IMR-90 (cell line): Measurements from ENCODE around the gene CD93. TPM values are rescaled to one million over a fixed set of nuclear protein-coding genes. Genes with fewer than 3 reads are reported as not detected.

Source experiments
- ATAC-seq: fragments of 200-7000 bp; cut with Tn5 transposase; 2 replicates; pipeline ENCODE4 v1.9.1; 2020; ENCODE audit warnings: low read depth, mild to moderate bottlenecking, moderate library complexity
- BruUV-seq: library from RNA; stranded (reverse); fragments of 400-500 nt; replicated peaks from 2 replicates; lab custom pipeline; 2021; lab: Mats Ljungman, UMichigan
- CTCF ChIA-PET: fragments of 300-600 bp; formaldehyde crosslinking; extraction: SDS; loops from one replicate; lab custom pipeline; 2021; ENCODE audit warnings: antibody characterized with exemption; lab: Yijun Ruan, JAX
- POLR2A ChIA-PET: fragments of 300-600 bp; sonication (Branson Sonifier 250); formaldehyde crosslinking; loops from one replicate; lab custom pipeline; 2022; ENCODE audit warnings: antibody characterized with exemption; ENCODE audit not compliant: unreplicated experiment; lab: Charles Lee
- DNase-seq: peaks from one replicate; pipeline ENCODE4 v3.0.0; 2013
- H2AFZ ChIP-seq: replicated peaks from 2 replicates; pipeline ENCODE3; 2013; ENCODE audit warnings: low read length, mild to moderate bottlenecking; ENCODE audit not compliant: poor library complexity
- H2AK5ac ChIP-seq: 2 replicates; pipeline ENCODE4 v1.6.1; 2013; ENCODE audit warnings: low read depth, low read length, inconsistent platforms
- H2AK9ac ChIP-seq: replicated peaks from 2 replicates; pipeline ENCODE3; 2013; ENCODE audit warnings: mild to moderate bottlenecking, low read depth, low read length, moderate library complexity; ENCODE audit not compliant: poor library complexity
- H2BK120ac ChIP-seq: 2 replicates; pipeline ENCODE4 v1.6.1; 2013; ENCODE audit warnings: low read depth, low read length, inconsistent platforms
- H2BK15ac ChIP-seq: 3 replicates; pipeline ENCODE4 v1.6.1; 2013; ENCODE audit warnings: low read depth, low read length, inconsistent platforms
- H2BK20ac ChIP-seq: 2 replicates; pipeline ENCODE4 v1.6.1; 2013; ENCODE audit warnings: low read depth, mild to moderate bottlenecking, inconsistent platforms, low read length, moderate library complexity
- H2BK5ac ChIP-seq: 2 replicates; pipeline ENCODE4 v1.6.1; 2013; ENCODE audit warnings: mild to moderate bottlenecking, low read depth, low read length, inconsistent platforms; ENCODE audit not compliant: poor library complexity, severe bottlenecking
- H3K14ac ChIP-seq: replicated peaks from 2 replicates; pipeline ENCODE4 v1.6.1; 2013; ENCODE audit warnings: low read depth, low read length, inconsistent platforms
- H3K18ac ChIP-seq: 2 replicates; pipeline ENCODE4 v1.6.1; 2013; ENCODE audit warnings: low read depth, low read length, control low read depth
- H3K23ac ChIP-seq: 2 replicates; pipeline ENCODE4 v1.6.1; 2013; ENCODE audit warnings: low read depth, low read length, inconsistent platforms
- H3K27ac ChIP-seq: 2 replicates; pipeline ENCODE4 v1.5.1; 2013; ENCODE audit warnings: mild to moderate bottlenecking, control low read depth, low read length; ENCODE audit not compliant: insufficient read depth
- H3K27me3 ChIP-seq: 2 replicates; pipeline ENCODE4 v1.6.1; 2013; ENCODE audit warnings: low read length; ENCODE audit not compliant: control insufficient read depth, insufficient read depth
- H3K36me3 ChIP-seq: 2 replicates; pipeline ENCODE4 v1.6.1; 2013; ENCODE audit warnings: low read length, mixed read lengths; ENCODE audit not compliant: control insufficient read depth, insufficient read depth
- H3K4ac ChIP-seq: 2 replicates; pipeline ENCODE4 v1.6.1; 2013; ENCODE audit warnings: low read depth, low read length, inconsistent platforms
- H3K4me1 ChIP-seq: 2 replicates; pipeline ENCODE4 v1.6.1; 2013; ENCODE audit warnings: low read length, mixed read lengths; ENCODE audit not compliant: control insufficient read depth, insufficient read depth
- H3K4me2 ChIP-seq: 2 replicates; pipeline ENCODE4 v1.6.1; 2013; ENCODE audit warnings: low read depth, mild to moderate bottlenecking, control low read depth, low read length, moderate library complexity
- H3K4me3 ChIP-seq: 2 replicates; pipeline ENCODE4 v1.5.1; 2013; ENCODE audit warnings: low read depth, mild to moderate bottlenecking, control low read depth, low read length, moderate library complexity; ENCODE audit not compliant: insufficient read depth
- H3K56ac ChIP-seq: 2 replicates; pipeline ENCODE4 v1.6.1; 2013; ENCODE audit warnings: low read length, inconsistent platforms; ENCODE audit not compliant: insufficient read depth; ENCODE audit errors: extremely low read depth
- H3K79me1 ChIP-seq, 2 experiments: 2 replicates each; pipeline ENCODE4 v1.6.1; 2013; ENCODE audit warnings: low read length in 2 of 2, inconsistent platforms in 1 of 2, low read depth in 1 of 2
- H3K9ac ChIP-seq: 2 replicates; pipeline ENCODE4 v1.6.1; 2013; ENCODE audit warnings: low read depth, low read length, control low read depth
- H3K9me1 ChIP-seq: 2 replicates; pipeline ENCODE4 v1.6.1; 2013; ENCODE audit warnings: low read length, inconsistent platforms; ENCODE audit not compliant: insufficient read depth
- H3K9me3 ChIP-seq: 2 replicates; pipeline ENCODE4 v1.6.1; 2013; ENCODE audit warnings: low read length; ENCODE audit not compliant: control insufficient read depth, insufficient read depth
- H4K20me1 ChIP-seq: 2 replicates; pipeline ENCODE4 v1.6.1; 2013; ENCODE audit warnings: low read length, inconsistent platforms; ENCODE audit not compliant: insufficient read depth
- H4K5ac ChIP-seq: 2 replicates; pipeline ENCODE4 v1.6.1; 2013; ENCODE audit warnings: mild to moderate bottlenecking, low read depth, low read length, control low read depth
- H4K8ac ChIP-seq, 2 experiments: 2 replicates each; pipeline ENCODE4 v1.6.1; 2013; ENCODE audit warnings: low read depth in 2 of 2, low read length in 2 of 2, control low read depth in 1 of 2, inconsistent platforms in 1 of 2
- H4K91ac ChIP-seq: 2 replicates; pipeline ENCODE4 v1.6.1; 2013; ENCODE audit warnings: low read depth, low read length, inconsistent platforms; ENCODE audit not compliant: insufficient read depth
- BHLHE40 ChIP-seq: fragments of 150-350 bp; IDR thresholded peaks from 2 replicates; pipeline ENCODE4 v1.6.1; 2016; ENCODE audit warnings: mild to moderate bottlenecking, low read depth, low read length
- CEBPB ChIP-seq: IDR thresholded peaks from 2 replicates; pipeline ENCODE4 v1.6.1; 2012; ENCODE audit warnings: low read depth, low read length, improper control_type of control experiment
- CHD1 ChIP-seq: IDR thresholded peaks from 2 replicates; pipeline ENCODE4 v1.6.1; 2012; ENCODE audit warnings: low read depth, low read length, improper control_type of control experiment
- CTCF ChIP-seq: conservative IDR thresholded peaks from 2 replicates; pipeline ENCODE4 v1.5.1; 2012; ENCODE audit warnings: mild to moderate bottlenecking, low read depth, low read length, improper control_type of control experiment
- ELK1 ChIP-seq: fragments of 150-350 bp; IDR thresholded peaks from 2 replicates; pipeline ENCODE4 v1.6.1; 2016; ENCODE audit warnings: low read depth, mild to moderate bottlenecking, low read length, moderate library complexity, borderline replicate concordance
- MAFK ChIP-seq: IDR thresholded peaks from 2 replicates; pipeline ENCODE4 v1.6.1; 2012; ENCODE audit warnings: low read depth, low read length, improper control_type of control experiment
- MAZ ChIP-seq: IDR thresholded peaks from 2 replicates; pipeline ENCODE4 v1.6.1; 2012; ENCODE audit warnings: low read depth, mild to moderate bottlenecking, low read length, improper control_type of control experiment, moderate library complexity, borderline replicate concordance
- MXI1 ChIP-seq: IDR thresholded peaks from 2 replicates; pipeline ENCODE4 v1.6.1; 2012; ENCODE audit warnings: low read depth, mild to moderate bottlenecking, low read length, moderate library complexity, borderline replicate concordance
- NFE2L2 ChIP-seq: fragments of 150-350 bp; IDR thresholded peaks from 2 replicates; pipeline ENCODE4 v1.6.1; 2016; ENCODE audit warnings: low read depth, mild to moderate bottlenecking, low read length
- POLR2A ChIP-seq: IDR thresholded peaks from 2 replicates; pipeline ENCODE4 v1.6.1; 2012; ENCODE audit warnings: mild to moderate bottlenecking, low read depth, low read length
- RAD21 ChIP-seq: IDR thresholded peaks from 2 replicates; pipeline ENCODE4 v1.6.1; 2012; ENCODE audit warnings: low read length, improper control_type of control experiment
- RCOR1 ChIP-seq: IDR thresholded peaks from 2 replicates; pipeline ENCODE4 v1.6.1; 2012; ENCODE audit warnings: mild to moderate bottlenecking, low read length, improper control_type of control experiment; ENCODE audit not compliant: insufficient replicate concordance
- RFX5 ChIP-seq: IDR thresholded peaks from 2 replicates; pipeline ENCODE4 v1.8.0; 2012; ENCODE audit warnings: low read depth, mild to moderate bottlenecking, low read length, moderate library complexity
- SMC3 ChIP-seq: fragments of 150-350 bp; IDR thresholded peaks from 2 replicates; pipeline ENCODE4 v1.6.1; 2016; ENCODE audit warnings: low read depth, mild to moderate bottlenecking, antibody characterized with exemption, low read length, moderate library complexity
- USF2 ChIP-seq: fragments of 150-350 bp; IDR thresholded peaks from 2 replicates; pipeline ENCODE4 v1.6.1; 2017; ENCODE audit warnings: mild to moderate bottlenecking, antibody characterized with exemption, low read length, low read depth
- WGBS, 2 experiments: methylation state at CpG; one replicate each; pipeline versions ENCODE4 v1.1.5 to v1.1.7; 2013; ENCODE audit warnings: missing lambda C conversion rate in 2 of 2; ENCODE audit not compliant: insufficient read length in 1 of 2; ENCODE audit errors: extremely low coverage in 2 of 2; 5-methylcytosine and 5-hydroxymethylcytosine counted together
- dilution Hi-C: fragments of 300-500 bp; cut with HindIII; formaldehyde crosslinking; loops from one replicate; pipeline ENCODE4 v1.14.3; 2018; ENCODE audit warnings: low sequenced_read_pairs; ENCODE audit not compliant: unreplicated experiment
- in situ Hi-C: fragments of 300-500 bp; cut with MboI; formaldehyde crosslinking; loops from 3 replicates; pipeline ENCODE4 v1.14.3; 2019; ENCODE audit warnings: low sequenced_read_pairs, inconsistent platforms, mixed read lengths
- intact Hi-C: fragments of 100-400 bp; cut with micrococcal nuclease; formaldehyde crosslinking; loops from 2 replicates; pipeline ENCODE4 v1.10.0; 2022
- polyA plus RNA-seq, 3 experiments: library from polyadenylated mRNA; depleted of rRNA; stranded (reverse); fragments of >200 nt; gene quantifications; 2 replicates each; pipeline ENCODE4 v1.2.3, GENCODE V29; 2012; ENCODE audit warnings: low replicate concordance in 1 of 3
- total RNA-seq: library from RNA; depleted of rRNA; stranded (reverse); fragments of >200 nt; gene quantifications from 2 replicates; pipeline ENCODE4 v1.2.3, GENCODE V29; 2012

The CD93 gene
- total and polyA plus RNA-seq, 2 of the 4 experiments (the other 2 are of a cell fraction) = under 0.01 to 0.02 TPM

GRCh38 chr20:23122796-23123655, 36.9 kb upstream of the CD93 start:
- H3K27me3 ChIP-seq = peaks cover 6% of the 10 kb centered on the region; the same call in 1 of the 2 replicates
- H4K91ac ChIP-seq = no peak overlapping the region
- H2BK5ac ChIP-seq = no peak overlapping the region
- no peak overlapping the region for H3K56ac ChIP-seq
- no peak overlapping the region for H3K4me2 ChIP-seq
- H4K20me1 ChIP-seq = no peaks in the 10 kb centered on the region
- DNase-seq = no peak
- in situ Hi-C loops = no loop called here
- H2BK20ac ChIP-seq = no peak overlapping the region
- no peak overlapping the region for H3K27ac ChIP-seq
- H2BK120ac ChIP-seq = no peak overlapping the region
- H4K8ac ChIP-seq = no peak overlapping the region
- ChIA-PET POLR2A (no interaction called here), CTCF (no interaction called here)
- no peak overlapping the region for H3K4me3 ChIP-seq
- H3K9ac ChIP-seq = no peak overlapping the region
- intact Hi-C loops = no loop called here
- dilution Hi-C loops = no loop called here
- no peaks in the 10 kb centered on the region for H3K36me3 ChIP-seq
- H3K79me1 ChIP-seq = no peaks in the 10 kb centered on the region
- H4K5ac ChIP-seq = no peak overlapping the region
- no TSS peak for BruUV-seq
- H3K4ac ChIP-seq = no peak overlapping the region
- no peaks in the 10 kb centered on the region for H3K9me1 ChIP-seq
- no peak overlapping the region for H3K14ac ChIP-seq
- H2BK15ac ChIP-seq = no peak overlapping the region
- no peak overlapping the region for H2AK9ac ChIP-seq
- 92% methylated on average over 4 of the region's 18 CpGs; no CpG with 5 or more reads in 1 of the 2 experiments for WGBS, 2 experiments
- H2AFZ ChIP-seq = no peak overlapping the region
- peaks cover 8% of the 10 kb centered on the region for H3K4me1 ChIP-seq
- H2AK5ac ChIP-seq = no peak overlapping the region
- no peak overlapping the region for H3K23ac ChIP-seq
- H3K9me3 ChIP-seq = no peaks in the 10 kb centered on the region
- ATAC-seq = no peak
- H3K18ac ChIP-seq = no peak overlapping the region
- no peak for TF ChIP-seq BHLHE40
- no peak for TF ChIP-seq MAZ
- TF ChIP-seq RCOR1 = no peak
- no peak for TF ChIP-seq RAD21
- TF ChIP-seq NFE2L2 = no peak
- no peak for TF ChIP-seq CHD1
- TF ChIP-seq CEBPB = no peak
- TF ChIP-seq SMC3 = no peak
- no peak for TF ChIP-seq USF2
- no peak for TF ChIP-seq MXI1
- no peak for TF ChIP-seq ELK1
- TF ChIP-seq RFX5 = no peak
- no peak for TF ChIP-seq CTCF
- TF ChIP-seq POLR2A = no peak
- no peak for TF ChIP-seq MAFK
